ENCODE data around the gene CRIM1. TPM values are rescaled to one million over a fixed set of nuclear protein-coding genes. Genes with fewer than 3 reads are reported as not detected.

CRIM1 gene
- total and polyA plus RNA-seq, 2 of the 8 experiments (the other 6 are each of a cell fraction or from before 2014, with no cell fraction given), result 9.4 to 28.4 TPM

GRCh38 chr2:36572719-36573059, 217.1 kb downstream of the CRIM1 start:
- POLR2A ChIA-PET (ENCODE audit: partially characterized antibody), result no interaction called here
- 72% methylated on average over 4 of the region's 4 CpGs; no CpG with 5 or more reads in 1 of the 2 experiments for WGBS, 2 experiments (ENCODE audit: extremely low coverage in 1 of 2, insufficient coverage in 1 of 2, insufficient read length in 1 of 2, insufficient replicate concordance in 2 of 2, low coverage in 1 of 2, low lambda C conversion rate in 2 of 2, missing lambda C conversion rate in 1 of 2)
- Histone ChIP-seq H3K56ac (replicated peaks; ENCODE audit: insufficient read length, low read depth, low read length) (no peak overlapping the region), H2BK12ac (ENCODE audit: low read depth, low read length) (no peak overlapping the region), H4K8ac (ENCODE audit: extremely low read depth, insufficient read depth, low read length) (no peak overlapping the region), H4K91ac (replicated peaks; ENCODE audit: insufficient read length, low read length) (no peak overlapping the region), H2AFZ (ENCODE audit: low read length) (no peak overlapping the region), H4K20me1 (replicated peaks in 1 of 2; ENCODE audit: control insufficient read depth in 1 of 2, insufficient read depth in 2 of 2, low read length in 2 of 2) (no peaks in the 10 kb centered on the region), H3K79me2 (ENCODE audit: control insufficient read depth in 1 of 2, insufficient read depth in 2 of 2, low read length in 2 of 2) (no peaks in the 10 kb centered on the region), H2AK5ac (ENCODE audit: low read depth, low read length) (no peak overlapping the region), H2BK120ac (replicated peaks; ENCODE audit: low read depth, low read length) (no peak overlapping the region), H2BK15ac (ENCODE audit: low read length) (no peak overlapping the region), H3K36me3 (ENCODE audit: control insufficient read depth in 2 of 4, insufficient read depth in 4 of 4, low read length in 3 of 4) (peaks cover 0 to 3% (median 0%) of the 10 kb centered on the region in 4 experiments; a peak in 2 of 8 replicates), H3K23me2 (ENCODE audit: low read depth, low read length) (no peaks in the 10 kb centered on the region), H2BK5ac (ENCODE audit: low read depth, low read length) (no peak overlapping the region), H3K18ac (ENCODE audit: extremely low read depth, low read length) (no peak overlapping the region), H3K4me2 (ENCODE audit: insufficient read depth in 1 of 2, low read depth in 2 of 2, low read length in 2 of 2) (no peak overlapping the region), H2BK20ac (ENCODE audit: low read length) (no peak overlapping the region), H3K4ac (replicated peaks; ENCODE audit: insufficient read length, low read depth, low read length) (no peak overlapping the region), H4K5ac (ENCODE audit: insufficient read length, low read depth, low read length) (no peak overlapping the region), H3K4me3 (ENCODE audit: extremely low read depth in 1 of 4, insufficient read depth in 2 of 4, low read depth in 3 of 4, low read length in 4 of 4) (no peak overlapping the region), H3K14ac (ENCODE audit: insufficient read length) (no peak overlapping the region), H3K9me3 (ENCODE audit: insufficient read depth in 2 of 2, low read depth in 1 of 2, low read length in 1 of 2) (no peaks in the 10 kb centered on the region), H3K4me1 (replicated peaks in 1 of 4; ENCODE audit: control insufficient read depth in 3 of 4, insufficient read depth in 4 of 4, low read length in 3 of 4) (peaks cover 0 to 3% (median 0%) of the 10 kb centered on the region in 4 experiments; a peak in 1 of 7 replicates), H3K9ac (replicated peaks in 1 of 4; ENCODE audit: extremely low read depth in 1 of 4, low read depth in 3 of 4, low read length in 3 of 4) (no peak overlapping the region), H3K23ac (ENCODE audit: insufficient read length) (no peak overlapping the region), H3K27me3 (replicated peaks in 1 of 4; ENCODE audit: control insufficient read depth in 3 of 4, extremely low read depth in 1 of 4, insufficient read depth in 3 of 4, low read length in 3 of 4) (no peaks in the 10 kb centered on the region), H3K27ac (ENCODE audit: low read depth, low read length) (no peak overlapping the region), H3K79me1 (ENCODE audit: low read depth, low read length) (no peaks in the 10 kb centered on the region)
- FAIRE-seq (no peak), DNase-seq (ENCODE audit: low read depth in 1 of 2, low spot score in 2 of 2) (no peak)
- TF ChIP-seq SRF (IDR thresholded peaks at IDR 0.05; ENCODE audit: low read depth, low read length), result no peak
- CTCF ChIA-PET (ENCODE audit: partially characterized antibody), result interaction anchor here (1.3 kb wide), 2 partner anchors 9 to 16 kb away, joined by 3 to 4 read pairs; no protein-coding TSS in a partner anchor
